DOHH2 (cell line): ENCODE measurements around the gene TSPAN14.

ENCODE experiments used
- CTCF ChIP-seq: fragments of 200-600 bp; sonication (generic); IDR thresholded peaks from one replicate; pipeline ENCODE4 v1.5.1; 2014; ENCODE audit warnings: antibody characterized with exemption, mild to moderate bottlenecking, low read depth, low read length; ENCODE audit not compliant: poor library complexity, severe bottlenecking
- EZH2phosphoT487 ChIP-seq: fragments of 200-600 bp; sonication (generic); IDR thresholded peaks from 2 replicates; pipeline ENCODE4 v1.6.1; 2017; ENCODE audit warnings: borderline replicate concordance, mild to moderate bottlenecking, antibody characterized with exemption, low read length, moderate library complexity, mixed read lengths

- no peak for TF ChIP-seq EZH2phosphoT487
- TF ChIP-seq CTCF: no peak
Measured at GRCh38 chr10:80425901-80426300, 28.2 kb upstream of the TSPAN14 start.
